Measurements from ENCODE around the gene INVS. TPM values are rescaled to one million over a fixed set of nuclear protein-coding genes. Genes with fewer than 3 reads are reported as not detected.
"Not testable (repeated sequence)": the region's sequence is repeated elsewhere in the genome, so short reads cannot be mapped to it uniquely, and the experiment has no call there.

INVS gene
- total RNA-seq, 1 donor from 2014 or later: 24.0 TPM

DNA sequence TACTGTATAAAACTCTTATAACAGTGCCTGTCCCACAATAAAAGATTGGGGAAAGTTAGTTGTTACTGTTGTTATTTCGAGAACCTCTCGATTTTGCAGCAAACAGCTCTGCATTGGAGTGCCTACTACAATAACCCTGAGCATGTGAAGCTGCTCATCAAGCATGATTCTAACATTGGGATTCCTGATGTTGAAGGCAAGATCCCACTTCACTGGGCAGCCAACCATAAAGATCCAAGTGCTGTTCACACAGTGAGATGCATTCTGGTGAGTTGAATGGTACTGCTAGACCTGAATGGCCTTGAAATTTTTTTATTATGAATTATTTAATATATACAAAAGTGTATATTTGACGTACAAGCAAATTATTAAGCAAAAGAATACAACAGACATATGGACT lies 130.5 kb downstream of the INVS start:
- DNase-seq (ENCODE audit: extremely low spot score, unreplicated experiment): no peak
- Mint-ChIP-seq H3K4me1 (ENCODE audit: unreplicated experiment) (no peaks in the 10 kb centered on the region), H3K27me3 (no peaks in the 10 kb centered on the region), H3K4me3 (no peak overlapping the region), H3K27ac (no peak overlapping the region), H3K36me3 (peaks cover 42% of the 10 kb centered on the region), H3K9me3 (no peaks in the 10 kb centered on the region)
- TF ChIP-seq CTCF (conservative IDR thresholded peaks at IDR 0.05): no peak

- not testable (repeated sequence) for H3K27ac Mint-ChIP-seq; DNase-seq (ENCODE audit: extremely low spot score, unreplicated experiment); H3K27me3 Mint-ChIP-seq; H3K9me3 Mint-ChIP-seq; H3K4me1 Mint-ChIP-seq (ENCODE audit: unreplicated experiment); H3K4me3 Mint-ChIP-seq
- peaks cover 32% of the 10 kb centered on the region for H3K36me3 Mint-ChIP-seq
These were observed 137.9 kb downstream of the INVS start for GRCh38 chr9:100236986-100237385.

- Mint-ChIP-seq H3K27ac (no peak overlapping the region), H3K9me3 (peaks cover 3% of the 10 kb centered on the region), H3K36me3 (peaks cover 18% of the 10 kb centered on the region), H3K4me1 (ENCODE audit: unreplicated experiment) (no peaks in the 10 kb centered on the region), H3K27me3 (no peaks in the 10 kb centered on the region), H3K4me3 (no peak overlapping the region)
- DNase-seq (ENCODE audit: extremely low spot score, unreplicated experiment): no peak
- no peak for TF ChIP-seq CTCF (conservative IDR thresholded peaks at IDR 0.05)
These were observed 141.5 kb downstream of the INVS start for GRCh38 chr9:100240512-100240911.

- Mint-ChIP-seq H3K27me3 (no peaks in the 10 kb centered on the region), H3K4me3 (no peak overlapping the region), H3K36me3 (peaks cover 19% of the 10 kb centered on the region), H3K27ac (no peak overlapping the region), H3K9me3 (no peaks in the 10 kb centered on the region), H3K4me1 (ENCODE audit: unreplicated experiment) (no peaks in the 10 kb centered on the region)
- TF ChIP-seq CTCF (conservative IDR thresholded peaks at IDR 0.05): no peak
- no peak for DNase-seq (ENCODE audit: extremely low spot score, unreplicated experiment)
These were observed 168.2 kb downstream of the INVS start for GRCh38 chr9:100267211-100267610.

- no peak for DNase-seq (ENCODE audit: extremely low spot score, unreplicated experiment)
- TF ChIP-seq CTCF (conservative IDR thresholded peaks at IDR 0.05): no peak
- peaks cover 19% of the 10 kb centered on the region for H3K36me3 Mint-ChIP-seq
- no peaks in the 10 kb centered on the region for H3K9me3 Mint-ChIP-seq
- no peak overlapping the region for H3K27ac Mint-ChIP-seq
- H3K4me1 Mint-ChIP-seq (ENCODE audit: unreplicated experiment): no peaks in the 10 kb centered on the region
- H3K27me3 Mint-ChIP-seq: no peaks in the 10 kb centered on the region
- H3K4me3 Mint-ChIP-seq: no peak overlapping the region
These were observed 169.2 kb downstream of the INVS start for GRCh38 chr9:100268271-100268670.

DNA sequence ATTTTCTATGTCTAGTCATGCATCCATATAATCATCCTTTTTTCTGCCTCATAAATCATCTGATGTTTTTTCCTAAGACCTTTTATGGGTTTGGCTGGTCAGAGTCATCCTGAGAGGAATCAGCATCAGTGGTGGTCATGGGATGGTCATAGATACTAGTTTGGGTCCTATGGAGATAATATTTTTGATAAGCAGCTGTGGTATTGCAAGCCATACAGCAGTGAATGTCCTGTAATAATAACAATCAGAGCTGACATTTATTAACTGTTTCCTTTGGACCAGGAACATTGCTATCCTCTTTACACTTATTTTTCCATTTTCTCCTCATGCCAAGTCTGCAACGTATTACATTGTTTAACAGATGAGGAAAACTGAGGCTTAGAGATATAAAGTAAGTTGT lies 170.6 kb downstream of the INVS start:
- no peaks in the 10 kb centered on the region for H3K4me1 Mint-ChIP-seq (ENCODE audit: unreplicated experiment)
- DNase-seq (ENCODE audit: extremely low spot score, unreplicated experiment): no peak
- no peak for TF ChIP-seq CTCF (conservative IDR thresholded peaks at IDR 0.05)
- peaks cover 11% of the 10 kb centered on the region for H3K36me3 Mint-ChIP-seq
- H3K4me3 Mint-ChIP-seq: no peak overlapping the region
- H3K27me3 Mint-ChIP-seq: no peaks in the 10 kb centered on the region
- no peak overlapping the region for H3K27ac Mint-ChIP-seq
- H3K9me3 Mint-ChIP-seq: no peaks in the 10 kb centered on the region

All from type B pancreatic cell (in vitro differentiated cells).